DMS153 treated with DMSO at 0.1 percent for 48 hours (cell line): ENCODE measurements around the gene RUNX1.
A peak's percentile ranks its signal among the peaks of the same experiment; 100 is the strongest.
"Not testable (repeated sequence)": the region's sequence is repeated elsewhere in the genome, so short reads cannot be mapped to it uniquely, and the experiment has no call there.

Experiments used
- DNase-seq: peaks from one replicate; lab custom pipeline; 2025; ENCODE audit not compliant: unreplicated experiment; lab: John Stamatoyannopoulos, UW

Gene RUNX1

DNA sequence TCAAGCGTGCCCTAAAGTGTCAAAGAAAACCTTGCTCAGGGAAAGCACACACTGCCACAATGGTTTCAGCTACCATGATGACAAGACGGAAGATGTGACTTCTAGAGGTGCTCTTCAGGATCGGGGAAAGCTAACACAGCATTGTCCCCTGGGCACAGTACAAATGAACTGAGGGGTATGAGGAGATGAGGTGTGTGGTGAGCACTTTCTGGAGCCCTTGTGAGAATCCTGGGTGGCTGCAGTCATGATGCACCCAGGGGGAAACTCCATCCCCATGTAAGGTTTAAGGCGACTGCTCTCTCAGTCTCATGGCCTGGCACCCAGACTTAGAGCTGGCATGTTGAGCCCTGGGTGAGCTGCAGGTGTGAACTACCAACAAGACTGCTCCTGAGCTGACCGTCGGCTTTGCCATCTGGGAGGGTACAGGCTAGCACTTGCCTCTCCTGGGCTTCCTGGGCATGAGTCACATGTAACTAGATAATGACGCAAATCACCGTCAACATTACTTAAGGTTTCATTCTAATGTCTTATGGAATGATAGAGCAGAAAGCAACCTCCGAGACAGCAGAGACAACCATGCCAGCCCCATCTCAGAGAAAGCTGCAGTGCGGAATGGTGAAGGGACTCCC lies 235.7 kb downstream of the RUNX1 start:
- no peak for DNase-seq

DNA sequence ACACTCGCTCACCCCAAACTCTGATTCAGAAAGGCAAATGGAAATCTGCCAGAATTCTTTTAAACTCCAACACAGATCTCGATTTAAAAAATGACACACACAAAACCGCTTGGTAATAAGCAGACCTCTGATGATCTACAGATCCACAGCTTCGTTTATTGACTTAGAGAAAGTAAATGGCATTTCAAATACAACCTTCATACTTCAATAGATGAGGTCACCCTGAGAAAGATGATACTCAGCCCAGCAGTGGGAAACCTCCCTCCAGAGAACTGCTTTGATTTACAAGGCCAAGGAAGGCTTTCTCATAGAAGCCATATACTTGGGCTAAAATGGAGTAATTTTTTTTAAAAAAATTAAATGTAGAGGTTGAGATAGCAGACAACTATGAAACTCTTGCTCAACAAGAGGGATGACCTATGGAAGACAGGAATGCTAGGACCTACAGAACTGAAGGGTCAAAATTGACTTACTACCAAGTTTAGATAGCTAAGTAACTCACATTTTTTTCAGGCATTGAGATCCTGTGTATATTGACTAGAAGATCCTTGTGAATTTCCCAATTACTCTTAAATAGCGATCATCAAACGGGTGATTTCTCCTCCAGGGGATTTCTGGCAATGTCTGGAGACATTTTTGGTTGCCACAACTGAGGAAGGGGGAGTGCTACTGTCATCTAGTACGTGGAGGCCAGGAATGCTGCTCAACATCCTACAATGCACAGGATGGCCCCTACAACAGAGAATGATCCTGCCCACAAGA lies 236.4 kb downstream of the RUNX1 start:
- peak; percentile 30 for DNase-seq

DNA sequence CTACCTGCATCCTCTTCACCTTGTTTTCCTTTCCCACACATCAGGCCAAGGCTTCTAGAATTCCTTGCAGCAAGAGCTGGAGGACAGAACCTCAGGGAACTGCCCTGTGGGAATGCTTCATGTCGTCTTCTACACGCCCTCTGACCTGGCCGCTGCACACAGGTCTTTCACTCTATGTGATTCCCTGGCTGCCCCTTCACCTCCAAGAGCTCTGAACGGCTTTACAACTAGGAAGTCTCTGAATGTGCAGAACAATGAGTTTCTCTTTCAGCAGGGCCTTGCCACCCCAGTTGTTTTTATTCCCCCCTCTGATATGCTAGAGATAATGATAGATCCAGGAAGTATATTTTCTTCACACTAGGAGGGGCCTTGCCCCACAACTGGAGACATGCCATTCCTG lies 237.7 kb downstream of the RUNX1 start:
- no peak for DNase-seq

DNA sequence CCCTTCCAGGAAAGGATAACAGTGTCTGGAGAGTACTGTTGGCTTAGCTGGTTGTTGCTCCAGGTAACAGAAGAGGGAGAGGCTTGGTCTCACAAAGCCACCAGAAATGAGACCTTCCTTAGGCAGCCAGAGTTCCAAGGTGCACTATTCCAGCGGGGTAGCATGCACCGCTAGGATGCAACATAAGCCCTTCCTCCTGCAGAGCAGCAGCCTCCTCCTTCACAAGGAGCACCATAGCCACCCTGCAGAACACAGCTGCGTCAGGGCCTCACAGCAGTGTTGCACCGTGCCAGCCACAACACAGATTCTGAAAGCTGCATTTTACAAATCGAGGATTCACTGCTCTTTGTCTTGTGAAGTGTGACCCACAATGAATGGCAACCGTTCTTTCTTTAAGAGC lies 238.3 kb downstream of the RUNX1 start:
- no peak for DNase-seq

DNA sequence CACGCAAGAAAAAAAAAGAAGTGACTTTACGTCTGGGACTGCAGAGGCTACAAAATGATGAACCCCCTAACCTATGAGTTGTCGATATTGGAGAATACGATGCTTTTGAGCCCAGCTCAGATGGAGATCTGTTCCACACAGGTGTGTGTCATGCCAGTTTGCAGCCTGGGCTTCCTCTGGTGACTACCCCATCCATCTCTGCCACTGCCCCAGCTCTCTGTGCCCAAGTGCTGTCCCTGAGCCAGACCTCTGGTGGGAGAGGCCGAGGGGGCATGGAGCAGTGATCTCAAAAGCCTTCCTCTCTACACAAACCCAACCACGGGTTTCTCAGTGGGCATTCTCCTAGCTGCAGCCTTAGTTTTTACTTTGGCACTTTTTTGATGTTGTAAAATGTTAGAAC lies 239.3 kb downstream of the RUNX1 start:
- no peak for DNase-seq

DNA sequence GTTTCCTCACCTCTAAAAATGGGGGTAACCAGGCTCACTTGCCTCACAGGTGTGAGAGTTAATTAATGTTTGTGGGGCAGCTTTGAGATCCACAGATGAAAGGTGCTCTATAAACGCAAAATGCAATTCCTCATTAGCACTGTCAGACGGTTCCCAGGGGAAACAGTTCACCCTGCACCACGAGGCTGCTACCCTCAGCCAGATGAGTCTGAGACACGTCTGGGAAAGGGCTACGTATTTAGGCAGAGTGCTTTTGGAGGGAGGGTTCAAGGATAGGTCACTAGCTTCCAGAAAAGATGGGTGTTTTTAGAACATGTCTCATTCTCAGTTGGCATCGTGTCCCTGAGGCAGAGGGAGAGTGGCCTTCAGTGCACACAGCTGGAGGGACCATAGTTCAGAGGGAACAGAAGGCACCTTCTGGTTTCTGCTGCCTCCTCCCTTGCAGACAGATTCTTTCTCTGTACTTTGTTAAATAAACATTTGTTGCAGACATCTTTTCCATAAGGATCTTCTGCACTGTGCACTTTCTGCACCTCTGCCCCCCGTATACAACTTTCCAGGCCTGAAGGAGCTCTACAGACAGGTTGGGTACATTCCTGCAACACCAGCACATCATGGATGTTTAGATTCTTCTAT lies 240.4 kb downstream of the RUNX1 start:
- DNase-seq, result no peak

DNA sequence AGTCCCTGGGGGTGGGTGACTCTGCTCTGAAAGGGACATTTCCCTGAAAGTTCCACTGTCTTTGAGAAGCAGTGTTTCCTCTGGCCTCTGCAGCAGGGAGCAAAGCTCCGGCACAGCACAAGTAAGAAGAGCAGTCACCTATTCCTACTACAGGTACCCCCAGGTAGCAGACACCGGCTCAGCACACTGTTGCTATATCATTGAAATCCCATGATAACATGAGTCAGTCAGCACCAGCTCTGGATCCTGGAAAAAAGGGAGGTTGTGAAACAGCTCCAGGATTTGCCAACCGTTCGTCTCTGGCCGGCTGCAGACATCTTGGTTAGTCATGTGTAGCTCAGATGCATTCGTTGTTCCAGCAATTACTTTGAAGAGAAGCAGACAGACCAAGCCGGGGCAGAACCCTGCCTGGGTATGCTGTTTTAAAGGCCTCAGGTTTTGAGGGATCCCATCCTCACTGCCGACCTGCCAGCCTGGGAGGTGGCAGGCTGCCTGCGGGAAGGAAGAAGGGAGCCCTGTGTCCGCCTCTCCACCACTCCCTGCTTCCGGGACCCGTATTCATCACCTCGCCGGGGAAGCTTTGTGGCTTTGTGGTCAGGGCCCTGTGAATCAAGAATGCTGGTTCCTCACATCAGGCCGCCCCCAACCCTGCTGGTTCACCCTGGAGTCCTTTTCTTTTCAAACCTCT lies 241.1 kb downstream of the RUNX1 start:
- DNase-seq, result no peak

DNA sequence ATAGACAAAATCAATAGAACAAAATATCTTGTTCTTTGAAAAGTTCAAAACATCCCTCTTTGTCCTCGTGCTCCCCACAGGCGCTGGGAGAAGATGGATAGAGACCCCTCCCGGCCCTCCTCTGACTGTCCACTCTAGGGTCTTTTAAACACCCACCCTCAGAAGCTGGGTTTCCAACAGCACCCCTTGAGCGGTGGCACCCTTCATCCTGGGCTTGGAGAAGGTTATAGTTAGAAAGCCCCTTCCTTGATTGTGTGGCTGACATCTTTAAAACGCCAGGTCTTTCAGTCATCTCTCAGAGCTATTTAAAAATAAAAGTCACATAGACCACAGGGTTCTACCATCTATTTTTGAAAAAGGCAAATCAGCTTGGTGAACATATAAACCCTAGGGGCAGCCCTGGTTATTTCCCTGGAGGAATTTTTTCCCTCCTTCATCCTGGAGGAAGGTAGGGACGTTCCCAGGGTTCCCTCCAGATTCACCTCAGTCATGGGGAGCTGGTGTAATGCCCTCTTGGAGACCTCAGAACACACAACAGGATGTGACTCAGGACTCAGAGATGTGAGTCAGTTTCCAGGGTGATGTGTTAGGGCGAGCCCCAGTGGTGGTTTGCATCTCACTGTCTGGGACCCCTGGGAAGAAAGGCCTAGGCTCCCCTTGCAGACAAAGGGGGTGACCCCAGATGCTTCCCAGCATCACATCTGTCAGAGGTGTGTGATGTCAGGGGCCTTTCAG lies 241.8 kb downstream of the RUNX1 start:
- DNase-seq, result no peak

DNA sequence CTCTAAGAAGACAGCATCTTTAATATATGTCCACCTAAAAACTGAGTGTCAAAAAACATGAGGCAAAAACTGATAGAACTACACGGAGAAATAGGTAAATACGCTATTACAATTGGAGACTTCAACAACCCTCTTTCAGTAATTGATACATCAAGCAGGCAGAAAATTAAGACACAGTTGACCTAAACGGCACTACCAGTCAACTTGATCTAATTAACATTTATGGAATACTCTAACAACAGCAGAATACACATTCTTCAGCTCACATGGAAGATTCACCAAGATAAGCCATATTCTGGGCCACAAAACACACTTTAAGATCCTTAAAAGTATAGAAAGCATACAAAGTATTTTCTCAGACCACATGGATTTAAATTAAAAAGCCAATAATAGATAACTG lies 242.7 kb downstream of the RUNX1 start:
- DNase-seq, result no peak

DNA sequence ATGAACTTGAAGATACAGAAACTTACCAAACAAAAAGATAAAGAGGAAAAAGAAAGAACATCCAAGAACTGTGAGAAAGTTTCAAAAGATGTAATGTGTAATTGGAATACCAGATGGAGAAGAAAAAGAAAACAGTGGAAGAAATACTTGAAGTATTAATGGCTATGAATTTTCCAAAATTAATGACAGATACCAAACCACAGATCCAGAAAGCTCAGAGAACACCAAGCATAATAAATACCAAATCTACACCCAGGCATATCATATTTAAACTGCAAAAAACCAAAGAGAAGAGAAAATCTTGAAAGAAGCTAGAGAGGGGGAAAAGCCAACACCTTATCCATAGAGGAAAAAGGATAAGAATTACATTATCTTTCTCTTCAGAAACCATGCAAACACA lies 243.9 kb downstream of the RUNX1 start:
- DNase-seq, result no peak

DNA sequence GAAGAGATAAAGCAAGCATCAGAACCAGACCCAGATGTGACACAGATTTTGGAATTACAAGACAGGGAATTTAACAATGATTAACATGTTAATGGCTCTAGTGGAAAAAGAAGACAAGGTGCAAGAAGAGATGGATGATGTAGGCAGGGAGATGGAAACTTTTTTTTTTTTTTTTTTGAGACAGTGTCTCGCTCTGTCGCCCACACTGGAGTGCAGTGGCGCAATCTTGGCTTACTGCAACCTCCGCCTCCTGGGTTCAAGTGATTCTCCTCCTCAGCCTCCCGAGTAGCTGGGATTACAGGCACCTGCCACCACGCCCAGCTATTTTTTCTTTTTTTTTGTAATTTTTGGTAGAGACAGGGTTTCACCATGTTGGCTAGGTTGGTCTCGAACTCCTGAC lies 244.5 kb downstream of the RUNX1 start:
- DNase-seq, result not testable (repeated sequence)

DNA sequence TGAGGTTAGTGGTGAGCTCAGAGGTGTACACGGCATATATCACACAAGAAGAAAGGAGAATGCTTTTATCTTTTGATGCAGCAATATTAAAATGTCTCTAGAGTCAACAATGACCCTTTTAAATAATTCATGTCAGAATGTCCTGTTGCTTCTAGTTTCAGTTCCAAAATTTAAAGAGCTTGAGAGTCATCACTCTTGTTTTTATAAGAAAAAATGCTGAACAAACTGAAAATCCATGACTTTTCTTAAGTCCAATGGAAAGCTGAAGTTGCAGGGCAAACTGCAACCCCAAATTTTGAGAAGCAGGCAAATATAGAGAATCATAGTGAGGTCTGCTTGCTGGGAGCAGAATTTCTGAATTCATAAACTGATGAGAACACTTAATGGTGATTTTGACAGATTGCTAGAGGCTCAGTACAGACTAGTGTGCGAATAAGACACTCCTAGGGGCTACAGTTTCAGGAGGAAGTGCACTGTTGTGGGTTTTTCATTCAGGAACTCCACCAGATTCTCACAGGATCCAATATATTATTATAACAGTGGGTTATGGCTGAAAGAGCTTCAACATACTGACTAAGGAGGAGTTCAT lies 245.2 kb downstream of the RUNX1 start:
- DNase-seq, result no peak

DNA sequence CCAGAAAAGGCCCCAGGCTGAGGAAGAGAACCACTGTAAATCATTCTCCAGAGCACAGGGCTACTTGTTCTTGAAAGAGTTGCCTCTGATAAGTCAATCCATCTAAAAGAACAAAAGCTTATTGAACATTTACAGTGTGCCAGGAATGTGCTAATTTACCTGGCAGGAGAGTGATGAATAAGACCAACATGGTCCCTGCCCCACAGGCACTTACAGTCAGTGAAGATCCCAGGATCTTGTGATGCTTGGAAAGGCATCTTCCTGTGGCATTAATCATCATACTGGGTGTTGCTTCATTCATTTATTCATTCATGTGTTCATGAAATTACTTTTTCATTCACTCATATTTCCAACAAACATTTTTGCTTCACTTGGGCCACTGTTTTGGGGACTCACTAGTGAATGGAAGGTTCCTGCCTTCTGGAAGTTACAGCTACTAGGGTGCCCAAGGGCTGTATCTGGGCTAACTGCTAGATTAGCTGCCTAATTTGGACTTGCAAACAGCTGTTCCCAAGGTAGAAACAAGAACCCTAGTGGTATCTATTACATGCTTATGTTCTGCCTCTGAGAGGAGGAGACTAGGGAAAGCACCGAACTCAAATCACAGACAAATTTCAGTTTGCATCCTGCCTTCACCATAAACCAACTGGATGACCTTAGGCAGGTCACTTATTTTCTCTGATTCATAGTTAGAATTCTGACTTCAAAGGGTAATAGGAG lies 246.8 kb downstream of the RUNX1 start:
- no peak for DNase-seq

DNA sequence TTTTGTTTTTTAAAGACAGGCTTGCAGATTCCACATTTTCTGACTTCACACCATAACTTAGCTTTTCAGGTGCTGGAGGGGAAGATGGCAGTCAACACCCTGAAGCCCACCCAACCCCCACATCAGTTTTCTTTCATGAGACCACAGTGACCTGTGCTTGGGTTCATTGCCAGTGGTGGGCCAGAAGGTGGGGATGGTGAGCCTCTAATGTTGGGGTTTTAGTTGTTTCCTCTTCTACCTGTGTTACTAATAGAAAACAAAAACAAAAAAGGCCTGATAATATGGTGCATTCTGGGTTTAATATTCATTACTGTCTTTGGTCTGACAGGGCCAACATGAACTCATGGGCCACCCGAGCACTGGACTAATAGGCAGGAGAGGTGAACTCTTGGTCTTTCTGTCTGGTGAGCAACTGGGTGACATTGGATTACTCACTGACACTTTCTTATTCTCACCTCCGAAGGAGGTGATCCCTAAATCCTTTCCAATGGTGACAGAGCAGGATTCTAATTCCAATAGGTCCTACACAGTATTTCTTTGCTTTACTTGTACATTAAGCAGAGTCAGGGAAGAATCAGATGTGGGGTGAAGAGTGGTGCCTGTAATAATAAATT lies 247.5 kb downstream of the RUNX1 start:
- DNase-seq, result peak; percentile 34

DNA sequence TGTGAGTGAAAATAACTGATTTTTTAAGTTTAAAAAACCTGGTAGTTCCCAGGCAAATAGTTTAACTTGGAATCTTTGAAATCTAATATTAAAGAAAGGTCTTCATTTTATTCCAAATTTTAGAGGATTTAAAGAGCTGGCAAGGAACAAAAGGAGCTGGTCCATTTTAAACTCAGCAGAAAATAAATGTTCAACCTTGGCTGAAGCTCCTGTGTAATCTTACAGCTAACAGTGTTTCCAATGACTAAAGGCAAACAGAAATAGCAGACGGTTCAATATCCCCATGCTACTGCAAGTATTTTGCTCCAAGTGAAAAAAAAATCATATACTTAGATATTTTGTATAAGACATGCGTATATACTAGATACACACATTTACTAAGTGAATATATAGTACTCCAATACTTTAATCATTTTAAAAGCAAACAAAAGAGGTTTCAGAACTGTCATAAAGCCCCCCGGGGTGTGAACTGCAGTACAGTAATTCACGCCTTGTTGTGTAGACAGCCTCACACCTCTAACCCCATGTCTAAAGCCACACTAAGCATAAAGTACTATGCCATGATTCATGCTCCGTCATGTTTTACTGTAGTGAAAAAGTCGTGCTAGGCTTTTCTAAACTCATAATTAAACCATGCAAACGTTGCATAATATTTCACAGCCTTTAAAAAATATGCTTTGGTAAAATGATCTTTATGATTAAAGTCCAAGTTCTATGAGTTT lies 248.1 kb downstream of the RUNX1 start:
- DNase-seq, result no peak

DNA sequence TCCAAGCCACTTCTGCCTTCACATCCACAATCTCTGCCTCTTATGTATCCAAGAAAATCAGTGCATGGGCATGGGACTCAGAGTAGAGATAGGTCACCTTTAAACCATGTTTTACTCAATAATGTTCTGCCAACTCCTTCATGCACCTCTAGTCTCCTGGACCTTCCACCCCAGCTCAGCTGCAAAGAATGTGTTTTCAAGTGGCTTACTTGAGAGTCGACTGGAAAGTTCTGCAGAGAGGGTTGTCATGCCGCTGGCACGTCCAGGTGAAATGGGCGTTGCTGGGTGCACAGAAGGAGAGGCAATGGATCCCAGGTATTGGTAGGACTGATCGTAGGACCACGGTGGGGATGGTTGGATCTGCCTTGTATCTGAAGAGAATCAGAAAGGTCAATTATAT lies 250.0 kb downstream of the RUNX1 start:
- no peak for DNase-seq

DNA sequence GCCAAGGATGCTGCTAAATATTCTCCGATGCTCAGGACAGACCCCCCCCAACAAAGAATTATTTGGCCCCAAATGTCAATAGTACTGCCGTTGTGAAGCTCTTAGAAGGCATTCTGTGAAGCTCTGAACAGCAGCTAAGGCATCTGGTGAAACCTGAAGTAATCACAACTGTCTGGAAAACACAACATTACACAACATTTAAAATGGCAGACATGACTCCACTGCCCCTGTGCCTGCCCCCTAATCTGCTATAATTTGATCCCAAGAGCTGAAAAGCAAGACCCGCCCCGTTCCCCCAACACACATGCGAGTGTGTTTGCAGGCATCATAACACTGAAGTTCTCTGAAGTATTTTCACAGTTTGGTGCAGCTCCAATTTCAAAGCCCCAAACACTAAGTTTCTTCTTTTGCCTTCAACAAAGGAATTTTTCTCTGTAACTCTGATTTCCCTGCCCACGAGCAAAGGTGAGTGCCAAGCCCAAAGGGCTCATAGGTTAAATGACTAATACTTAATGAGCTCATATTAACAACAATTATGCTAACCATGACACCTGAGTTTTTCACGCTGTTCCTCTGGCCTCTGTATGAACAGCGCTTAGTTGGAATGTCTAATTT lies 251.1 kb downstream of the RUNX1 start:
- no peak for DNase-seq

DNA sequence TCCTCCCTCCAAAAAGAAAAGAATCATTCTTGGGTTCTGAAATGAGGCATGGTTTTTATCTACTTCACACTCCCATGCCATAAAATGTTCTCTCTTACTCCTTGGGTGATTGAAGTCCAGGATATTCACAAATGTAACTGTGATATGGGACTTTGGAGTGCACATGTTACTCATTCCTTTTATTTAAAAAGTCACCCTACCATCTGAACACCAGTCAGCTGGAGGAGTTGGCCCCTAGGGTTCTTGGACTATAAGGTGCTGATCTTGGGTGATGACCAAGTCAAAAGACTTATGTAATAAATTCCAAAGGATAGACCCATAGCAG lies 251.9 kb downstream of the RUNX1 start:
- no peak for DNase-seq
